M059J (cell line): ENCODE measurements around the gene ZNF77. TPM values are rescaled to one million over a fixed set of nuclear protein-coding genes. Genes with fewer than 3 reads are reported as not detected.
"Not testable (repeated sequence)": the region's sequence is repeated elsewhere in the genome, so short reads cannot be mapped to it uniquely, and the experiment has no call there.

Experiments
- DNase-seq: peaks from one replicate; pipeline ENCODE4 v3.0.0-alpha.2; 2012; ENCODE audit warnings: low read depth
- total RNA-seq: library from RNA; depleted of rRNA; stranded (reverse); fragments of >200 nt; shearing (Covaris generic); gene quantifications from 2 replicates; pipeline ENCODE4 v1.2.3, GENCODE V29; 2014

The ZNF77 gene
- total RNA-seq, 1 experiment from 2014 or later: 4.9 TPM

DNA sequence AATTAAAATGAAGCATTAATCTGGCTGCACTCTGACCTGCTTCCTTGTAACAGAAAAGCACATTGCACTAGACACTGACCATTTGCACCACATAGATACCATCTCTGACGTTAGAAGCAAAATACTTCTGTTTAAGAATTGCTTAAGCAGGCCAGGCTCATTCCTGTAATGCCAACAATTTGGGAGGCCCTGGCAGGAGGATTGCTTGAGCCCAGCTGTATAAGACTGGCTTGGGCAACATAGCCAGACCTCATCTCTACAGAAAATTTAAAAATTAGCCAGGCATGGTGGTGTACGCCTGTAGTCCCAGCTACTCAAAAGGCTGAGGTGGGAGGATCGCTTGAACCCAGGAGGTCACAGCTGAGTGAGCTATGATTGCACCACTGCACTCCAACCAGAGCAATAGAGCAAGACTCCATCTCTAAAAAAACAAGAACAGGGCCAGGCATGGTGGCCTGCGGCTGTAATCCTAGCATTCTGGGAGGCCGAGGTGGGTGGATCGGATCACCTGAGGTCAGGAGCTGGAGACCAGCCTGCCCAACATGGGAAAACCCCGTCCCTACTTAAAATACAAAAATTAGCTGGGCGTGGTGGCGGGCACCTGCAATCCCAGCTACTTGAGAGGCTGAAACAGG lies 25.5 kb upstream of the ZNF77 start:
- DNase-seq: no peak

DNA sequence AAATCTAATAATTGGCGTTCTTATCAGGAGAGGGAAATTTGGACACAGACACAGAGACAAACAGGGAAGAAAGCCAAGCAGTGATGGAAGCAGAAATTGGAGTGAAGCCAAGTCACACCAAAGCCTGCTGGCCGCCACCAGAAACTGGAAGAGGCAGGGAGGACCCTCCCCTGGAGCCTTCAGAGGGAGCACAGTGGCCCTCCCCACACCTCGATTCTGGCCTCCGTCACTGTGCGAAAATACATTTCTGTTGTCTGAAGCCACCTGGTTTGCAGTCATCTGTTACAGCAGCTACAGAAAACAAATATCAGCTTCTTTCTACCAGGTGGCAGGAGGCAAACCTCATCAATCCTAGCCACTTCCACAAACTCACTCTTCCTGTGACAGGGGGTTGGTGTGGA lies 24.3 kb upstream of the ZNF77 start:
- DNase-seq: no peak

DNA sequence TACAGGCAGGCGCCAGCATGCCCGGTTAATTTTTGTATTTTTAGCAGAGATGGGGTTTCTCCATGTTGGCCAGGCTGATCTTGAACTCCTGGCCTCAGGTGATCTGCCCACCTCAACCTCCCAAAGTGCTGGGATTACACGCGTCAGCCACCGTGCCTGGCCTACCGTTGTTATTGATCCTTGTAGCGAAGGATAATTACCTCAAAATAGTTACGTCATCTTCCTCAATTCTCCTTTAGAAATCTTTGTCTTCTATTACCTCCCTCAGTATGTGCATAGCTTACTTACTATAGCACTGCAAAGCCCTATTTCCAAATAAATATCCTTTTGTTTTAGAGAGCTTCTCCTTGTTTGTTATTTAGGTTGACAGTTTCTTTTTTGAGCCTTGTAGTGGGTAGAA lies 23.2 kb upstream of the ZNF77 start:
- no peak for DNase-seq

DNA sequence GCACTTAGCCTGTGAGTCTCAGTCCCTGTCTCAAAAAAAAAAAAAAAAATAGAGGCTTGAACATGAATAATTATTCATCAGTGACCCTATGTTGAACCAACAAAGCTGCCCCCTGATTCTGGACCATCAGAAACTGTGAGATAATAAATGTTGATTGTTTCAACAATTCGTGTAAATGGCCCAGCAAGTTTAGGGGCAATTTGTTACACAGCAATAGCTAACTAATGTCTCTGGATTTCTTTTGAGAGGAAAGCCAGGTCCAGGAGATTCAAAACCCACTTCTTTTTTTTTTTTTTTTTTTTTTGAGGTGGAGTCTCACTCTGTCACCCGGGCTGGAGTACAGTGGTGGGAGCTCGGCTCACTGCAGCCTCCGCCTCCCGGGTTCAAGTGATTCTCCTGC lies 20.1 kb upstream of the ZNF77 start:
- DNase-seq: no peak

DNA sequence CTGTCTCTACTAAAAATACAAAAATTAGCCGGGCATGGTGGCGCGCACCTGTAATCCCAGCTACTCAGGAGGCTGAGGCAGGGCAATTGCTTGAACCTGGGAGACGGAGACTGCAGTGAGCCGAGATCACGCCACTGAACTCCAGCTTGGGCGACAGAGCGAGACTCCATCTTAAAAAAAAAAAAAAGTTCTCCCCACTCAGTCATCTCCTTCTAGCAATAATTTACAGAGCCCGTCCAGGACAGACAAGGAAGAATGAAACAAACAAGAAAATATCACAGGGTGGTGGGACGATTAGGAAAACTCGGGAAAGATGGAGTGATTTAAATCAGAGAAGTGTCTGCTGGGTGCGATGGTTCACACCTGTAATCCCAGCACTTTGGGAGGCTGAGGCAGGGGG lies 18.9 kb upstream of the ZNF77 start:
- DNase-seq: not testable (repeated sequence)

DNA sequence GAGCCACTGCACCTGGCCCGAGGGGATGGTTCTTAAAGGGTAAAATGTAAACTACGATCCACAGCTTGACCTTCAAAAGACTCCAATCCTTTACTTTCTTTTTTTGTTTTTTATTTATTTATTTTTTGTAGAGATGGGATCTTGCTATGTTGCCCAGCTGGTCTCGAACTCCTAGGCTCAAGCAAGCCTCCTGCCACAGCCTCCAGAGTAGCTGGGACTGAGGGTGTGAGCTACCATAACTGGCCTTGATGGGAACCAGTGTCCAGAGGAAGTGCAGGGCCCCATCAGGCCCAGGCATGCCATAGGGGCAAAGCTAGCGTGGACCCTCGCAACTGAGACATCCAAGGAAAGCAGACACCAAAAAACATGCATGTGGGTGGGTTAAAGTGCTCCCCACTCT lies 18.4 kb upstream of the ZNF77 start:
- no peak for DNase-seq

DNA sequence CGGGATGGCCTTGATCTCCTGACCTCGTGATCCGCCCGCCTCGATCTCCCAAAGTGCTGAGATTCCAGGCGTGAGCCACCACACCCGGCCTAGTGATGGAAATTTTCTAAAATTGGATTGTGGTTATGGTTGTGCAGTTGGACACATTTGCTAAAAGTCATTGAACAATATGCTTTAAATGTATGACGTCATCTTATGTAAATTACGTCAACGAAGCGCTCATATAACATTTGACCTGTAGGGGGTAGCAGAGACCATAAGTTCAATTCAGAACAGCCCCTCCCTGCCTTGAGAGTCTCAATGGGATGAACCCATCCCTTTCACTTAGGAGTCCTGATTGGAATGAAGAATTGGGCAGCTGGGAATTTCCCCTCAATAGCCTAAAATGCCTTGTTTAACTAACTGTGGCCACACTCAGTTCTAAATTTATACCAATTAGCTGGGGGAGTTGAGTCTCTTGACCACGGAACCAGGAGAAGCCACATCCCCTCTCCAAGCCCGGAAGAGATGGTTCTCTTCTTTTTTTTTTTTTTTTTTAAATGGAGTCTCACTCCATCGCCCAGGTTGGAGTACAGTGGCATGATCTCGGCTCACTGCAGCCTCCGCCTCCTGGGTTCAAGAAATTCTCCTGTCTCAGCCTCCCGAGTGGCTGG lies 17.4 kb upstream of the ZNF77 start:
- DNase-seq: peak; percentile 56

DNA sequence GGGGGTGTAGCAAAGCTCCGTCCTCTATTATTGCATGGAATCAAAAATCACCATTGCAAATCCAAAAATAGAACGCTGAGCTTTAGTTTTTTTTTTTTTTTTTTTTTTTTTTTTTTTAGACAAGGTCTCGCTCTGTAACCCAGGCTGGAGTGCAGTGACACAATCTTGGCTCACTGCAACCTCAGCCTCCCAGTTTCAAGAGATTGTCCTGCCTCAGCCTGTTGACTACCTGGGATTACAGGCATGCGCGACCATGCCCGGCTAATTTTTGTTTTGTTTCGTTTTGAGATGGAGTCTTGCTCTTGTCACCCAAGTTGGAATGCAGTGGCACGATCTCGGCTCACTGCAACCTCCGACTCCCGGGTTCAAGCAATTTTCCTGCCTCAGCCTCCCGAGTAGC lies 15.3 kb upstream of the ZNF77 start:
- DNase-seq: no peak

DNA sequence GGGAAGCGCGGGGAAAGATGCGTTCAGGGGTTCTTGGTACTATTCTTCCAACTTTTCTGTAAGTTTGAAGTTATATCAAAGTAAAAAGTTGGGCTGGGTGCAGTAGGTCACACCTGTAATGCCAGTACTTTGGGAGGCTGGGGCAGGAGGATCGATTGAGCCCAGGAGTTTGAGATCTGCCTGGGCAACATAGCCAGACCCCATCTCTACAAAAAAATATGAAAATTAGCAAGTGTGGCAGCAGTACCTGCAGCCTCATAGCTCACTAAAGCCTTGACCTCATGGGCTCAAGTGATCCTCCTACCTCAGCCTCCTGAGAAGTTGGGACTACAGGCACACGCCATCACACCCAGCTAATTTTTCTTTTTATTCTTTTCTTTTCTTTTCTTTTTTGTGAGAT lies 12.4 kb upstream of the ZNF77 start:
- DNase-seq: no peak

DNA sequence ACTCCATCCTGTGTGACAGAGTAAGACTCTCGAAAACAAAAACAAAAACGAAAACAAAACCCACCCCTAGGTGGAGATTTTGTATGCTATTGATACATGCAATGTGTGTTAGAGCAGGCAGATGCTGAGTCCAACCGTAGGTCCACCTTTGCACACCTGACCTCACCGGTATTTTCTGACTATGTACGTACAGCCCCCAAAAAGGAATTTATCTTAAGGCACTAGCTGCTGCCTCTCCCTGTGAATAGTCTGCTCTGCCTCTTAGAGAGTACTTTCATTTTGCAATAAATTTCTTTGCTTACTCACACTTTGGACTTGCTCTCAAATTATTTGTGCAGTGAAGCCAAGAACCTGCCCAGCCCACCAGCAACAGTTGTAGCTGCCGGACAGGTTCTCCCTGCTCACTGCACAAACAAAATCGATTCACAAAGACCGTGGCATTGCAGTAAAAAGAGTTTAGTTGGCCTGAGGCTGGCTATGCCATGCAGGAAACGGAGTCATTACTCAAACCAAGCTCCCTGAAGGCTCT lies 8.2 kb upstream of the ZNF77 start:
- peak; percentile 34 for DNase-seq

DNA sequence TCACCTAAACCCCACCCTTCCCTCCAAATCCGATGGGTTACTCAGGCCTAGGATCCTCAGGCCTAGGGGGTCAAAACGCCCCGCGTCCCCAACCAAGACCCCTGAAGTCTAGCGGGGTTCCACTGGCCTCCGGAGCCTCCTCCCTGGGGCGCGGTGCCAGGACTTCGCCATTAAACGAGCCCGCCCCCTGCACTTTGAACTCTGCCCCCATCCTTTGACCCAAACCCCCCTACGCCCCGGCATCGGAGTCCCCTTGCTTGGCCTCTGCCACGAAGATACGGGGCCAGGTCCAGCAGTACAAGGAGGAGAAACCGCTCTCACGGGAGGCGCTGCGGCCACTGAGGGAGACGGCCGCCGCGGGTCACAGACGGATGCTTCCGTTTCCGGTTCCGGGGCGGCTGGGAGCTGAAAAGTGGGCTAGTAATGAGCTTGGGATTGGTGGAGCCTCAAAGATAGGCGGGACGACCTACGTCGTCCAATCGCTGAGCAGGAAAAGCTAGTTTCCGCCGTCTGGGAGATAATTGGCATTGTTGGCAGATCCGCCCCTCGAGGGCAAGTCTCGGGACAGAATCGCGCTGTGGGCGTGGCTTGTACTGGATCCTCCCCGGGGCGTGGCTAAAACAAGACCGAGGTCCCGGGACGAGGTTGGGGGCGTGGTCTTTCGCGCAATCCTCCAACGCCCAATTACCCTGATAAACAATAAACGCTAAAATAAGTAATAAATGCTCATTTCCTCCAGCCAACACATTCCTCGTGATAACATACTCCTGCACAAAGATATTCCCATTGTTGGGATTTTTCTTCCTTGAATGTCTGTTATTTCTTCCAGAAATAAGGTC lies 5.7 kb upstream of the ZNF77 start:
- DNase-seq: peak; percentile 99

DNA sequence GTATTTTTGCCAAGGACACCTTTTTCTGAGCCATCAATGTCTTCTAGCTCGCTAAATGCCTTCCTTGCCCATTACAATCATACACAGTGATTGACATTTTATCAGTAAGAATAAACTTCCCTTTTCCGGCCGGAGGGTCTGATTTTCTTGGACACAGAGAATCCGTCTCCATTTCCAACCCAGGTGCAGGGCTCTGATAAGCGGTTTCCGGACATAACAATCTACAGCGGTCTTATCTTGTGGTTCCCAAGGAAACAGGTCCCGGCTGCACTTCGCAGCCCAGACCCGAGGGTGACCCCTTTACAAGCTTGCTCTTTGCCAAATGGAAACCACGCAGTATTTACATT lies 5.1 kb upstream of the ZNF77 start:
- DNase-seq: peak; percentile 53

DNA sequence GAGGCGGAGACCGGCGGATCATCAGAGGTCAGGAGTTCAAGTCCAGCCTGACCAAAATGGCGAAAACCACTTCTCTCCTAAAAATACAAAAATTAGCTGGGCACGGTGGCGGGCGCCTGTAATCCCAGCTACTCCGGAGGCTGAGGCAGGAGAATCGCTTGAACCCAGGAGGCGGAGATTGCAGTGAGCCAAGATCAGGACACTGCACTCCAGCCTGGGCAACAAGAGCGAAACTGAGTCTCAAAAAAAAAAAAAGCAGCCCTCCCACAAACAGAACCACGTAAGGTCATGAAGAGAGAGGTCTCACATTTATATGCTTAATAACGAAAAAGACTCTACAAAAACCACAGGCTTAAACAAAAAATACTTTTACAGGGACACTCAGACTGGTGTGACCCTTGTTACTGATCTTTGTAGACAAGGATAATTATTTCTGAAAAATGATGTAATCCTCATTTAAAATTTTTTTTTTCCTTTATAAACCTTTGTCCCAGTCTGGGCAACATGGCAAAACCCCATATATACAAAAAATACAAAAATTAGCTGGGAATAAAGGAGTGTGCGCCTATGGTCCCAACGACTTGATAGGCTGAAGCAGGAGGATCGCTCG lies 909 bp upstream of the ZNF77 start:
- DNase-seq: no peak

DNA sequence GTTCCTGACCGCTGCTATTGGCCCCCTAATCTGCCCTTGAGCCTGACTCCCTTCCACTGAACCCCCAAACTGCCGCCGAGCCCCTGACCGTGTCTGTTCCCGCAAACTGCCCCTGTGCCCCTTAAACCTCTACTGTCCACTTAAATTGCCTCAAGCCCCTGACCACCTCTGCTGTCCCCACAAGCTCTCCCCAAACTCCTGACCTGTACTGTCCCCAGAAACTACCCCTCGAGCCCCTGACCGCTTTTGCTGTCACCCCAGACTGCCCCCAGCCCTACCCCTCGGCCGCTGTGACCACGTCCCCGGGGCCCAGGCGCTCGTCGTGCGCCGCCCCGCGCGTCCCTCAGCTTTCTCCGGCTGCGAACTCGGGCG lies 382 bp downstream of the ZNF77 start:
- DNase-seq: no peak

DNA sequence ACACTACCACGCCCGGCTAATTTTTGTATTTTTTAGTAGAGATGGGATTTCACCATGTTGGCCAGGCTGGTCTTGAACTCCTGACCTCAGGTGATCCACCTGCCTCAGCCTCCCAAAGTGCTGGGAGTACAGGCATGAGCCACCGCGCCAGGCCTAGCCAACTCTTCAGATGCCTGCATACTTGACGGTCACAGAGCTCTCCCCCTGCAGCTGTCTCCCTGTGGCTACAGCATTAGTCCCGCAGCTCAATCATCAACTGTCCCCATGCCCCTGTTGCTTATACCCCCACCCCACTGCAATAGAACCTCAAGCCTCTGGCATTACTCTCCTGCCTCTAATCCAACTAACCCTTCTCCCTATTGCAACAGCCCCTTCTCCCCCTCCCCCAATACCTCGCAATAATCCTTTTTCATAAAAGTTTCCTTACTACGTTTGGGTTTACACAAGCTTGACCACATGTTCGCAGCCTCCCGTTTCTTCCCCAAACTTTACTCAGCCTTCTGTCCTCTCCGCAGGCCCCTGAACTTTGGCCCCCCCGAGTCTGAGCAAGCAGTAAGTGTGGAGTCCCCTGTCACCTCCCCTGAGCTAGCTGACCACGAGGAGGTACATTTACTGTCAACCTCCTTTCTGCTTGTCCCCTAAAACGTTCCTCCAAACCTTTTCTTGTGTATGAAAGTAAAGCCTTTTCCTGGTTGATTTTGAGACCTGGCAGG lies 1.7 kb downstream of the ZNF77 start:
- no peak for DNase-seq

DNA sequence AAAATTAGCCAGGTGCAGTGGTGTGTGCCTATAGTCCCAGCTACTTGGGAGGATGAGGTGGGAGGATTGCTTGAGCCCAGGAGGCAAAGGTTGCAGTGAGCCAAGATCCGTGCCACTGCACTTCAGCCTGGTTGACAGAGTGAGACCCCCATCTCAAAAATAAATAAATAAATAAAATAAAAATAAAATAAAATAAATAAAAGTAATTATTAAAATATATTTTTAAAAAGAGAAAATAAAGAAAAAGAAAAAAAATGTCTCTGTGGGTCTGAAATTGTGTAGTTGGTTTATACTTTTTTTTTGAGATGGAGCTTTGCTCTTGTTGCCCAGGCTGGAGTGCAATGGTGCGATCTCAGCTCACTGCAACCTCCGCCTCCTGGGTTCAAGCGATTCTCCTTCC lies 8.9 kb downstream of the ZNF77 start:
- DNase-seq: not testable (repeated sequence)

DNA sequence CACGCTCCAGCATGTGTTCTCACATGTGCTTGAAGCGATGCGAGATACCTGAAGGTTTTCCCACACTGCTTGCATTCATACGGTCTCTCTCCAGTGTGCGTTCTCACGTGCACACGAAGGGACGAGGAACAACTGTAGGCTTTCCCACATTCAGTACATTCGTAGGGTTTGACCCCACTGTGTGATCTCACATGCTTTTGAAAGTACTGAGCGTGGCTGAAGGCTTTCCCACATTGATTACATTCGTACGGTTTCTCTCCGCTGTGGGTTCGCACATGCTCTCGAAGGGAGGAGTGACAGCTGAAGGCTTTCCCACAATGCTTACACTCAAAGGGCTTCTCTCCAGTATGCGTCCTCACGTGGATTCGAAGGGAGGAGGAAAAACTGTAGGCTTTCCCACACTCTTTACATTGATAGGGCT lies 11.3 kb downstream of the ZNF77 start:
- no peak for DNase-seq

DNA sequence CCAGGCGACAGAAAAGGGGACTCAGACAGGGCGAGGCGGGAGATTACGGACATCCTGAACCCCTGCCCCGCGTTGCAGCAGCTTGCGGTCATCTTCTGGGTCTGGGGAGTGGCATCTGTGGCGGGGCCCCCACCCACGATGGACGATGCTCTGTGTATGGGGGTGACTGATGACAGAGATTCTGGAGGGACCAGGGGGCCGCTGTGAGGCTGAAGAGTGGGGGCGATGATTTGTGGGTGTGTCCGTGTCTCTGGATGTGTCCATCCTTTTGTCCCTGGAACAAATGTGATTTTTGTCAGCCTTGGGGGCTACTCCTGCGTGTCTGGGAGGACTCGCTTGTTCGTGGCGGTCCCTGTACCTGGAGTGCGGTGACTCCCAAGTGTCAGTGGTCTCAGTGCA lies 17.7 kb downstream of the ZNF77 start:
- DNase-seq: no peak

DNA sequence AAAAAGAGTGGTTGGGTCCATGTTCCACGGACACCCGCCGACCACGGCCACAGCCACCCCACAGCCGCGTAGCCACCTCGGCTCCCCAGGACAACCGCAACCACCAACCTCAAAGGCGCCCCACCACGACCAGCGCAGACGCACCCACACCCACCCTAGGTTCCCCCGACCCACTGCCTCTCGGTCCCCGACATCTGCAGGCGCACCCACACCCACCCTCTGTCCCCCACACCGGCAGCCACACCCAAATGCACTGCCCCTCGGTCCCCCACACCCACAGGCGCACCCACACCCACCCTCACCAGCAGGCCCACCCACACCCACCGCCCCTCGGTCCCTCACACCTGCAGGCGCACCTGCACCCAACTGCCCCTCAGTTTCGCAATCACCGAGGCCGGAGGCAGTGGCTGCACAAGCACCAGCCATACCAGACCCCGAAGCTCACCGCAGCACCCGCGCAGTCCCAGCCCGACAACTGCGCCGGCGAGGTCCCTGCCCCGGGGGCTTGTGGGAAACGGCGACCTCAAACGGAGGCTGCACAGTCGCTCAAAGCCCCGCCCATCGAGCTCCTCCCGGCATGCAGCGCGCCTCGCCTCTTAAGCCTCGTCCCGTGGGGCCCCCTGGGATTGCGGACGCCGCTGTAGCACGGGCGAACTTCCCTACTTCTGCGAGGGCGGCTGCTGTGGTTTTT lies 18.3 kb downstream of the ZNF77 start:
- DNase-seq: no peak

DNA sequence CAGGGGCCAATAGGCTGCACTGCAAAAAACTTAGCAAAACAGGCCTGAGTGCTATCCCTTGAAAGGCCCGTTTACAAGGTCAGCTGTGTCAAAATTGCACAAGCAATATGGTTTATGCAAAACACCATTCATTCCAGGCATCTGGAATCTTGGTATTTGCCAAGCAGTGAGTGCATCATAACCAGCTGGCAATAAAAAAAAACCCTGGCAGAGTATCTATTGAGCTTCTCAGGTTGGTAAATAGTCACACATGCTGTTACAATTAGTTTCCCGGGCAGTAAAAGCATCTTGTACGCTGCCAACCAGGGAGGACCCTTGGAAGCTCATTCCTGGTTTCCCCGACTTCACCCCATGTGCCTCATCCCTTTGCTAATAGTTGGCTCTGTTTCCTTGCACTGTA lies 21.3 kb downstream of the ZNF77 start:
- DNase-seq: peak; percentile 34

DNA sequence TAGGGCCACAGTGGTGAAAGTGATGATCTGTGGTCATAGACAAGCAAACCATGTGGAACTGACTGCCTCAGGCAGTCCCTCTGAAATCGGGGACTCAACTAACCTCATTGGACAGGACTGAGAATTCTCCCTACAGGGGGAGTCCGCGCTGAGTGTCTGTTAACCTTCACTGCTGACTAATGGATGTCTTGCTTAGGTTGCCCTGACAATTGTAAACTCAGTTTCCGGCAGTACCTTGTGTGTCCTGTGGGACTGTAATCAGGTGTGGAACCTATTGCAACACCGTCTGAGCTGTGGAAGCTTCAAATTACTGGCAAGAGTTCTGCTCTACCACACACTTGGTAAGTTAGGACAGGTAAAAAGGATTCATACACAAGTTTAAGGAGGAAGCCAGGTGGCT lies 21.8 kb downstream of the ZNF77 start:
- DNase-seq: peak; percentile 20
